ENCODE data around the gene ASIC1. TPM values are rescaled to one million over a fixed set of nuclear protein-coding genes. Genes with fewer than 3 reads are reported as not detected.

The ASIC1 gene
- total and polyA plus RNA-seq, 8 donors: 0.14 to 1.0 (median 0.57) TPM

- no peaks in the 10 kb centered on the region for H3K27me3 ChIP-seq
- DNase-seq (no peak), FAIRE-seq (no peak), ATAC-seq (peak in 2 of 4 donors; percentile 19 to 22)
- H3K4me3 ChIP-seq: no peak overlapping the region
- peaks cover 0 to 20% (median 15%) of the 10 kb centered on the region in 3 donors for H3K36me3 ChIP-seq
- no peak overlapping the region for H3K27ac ChIP-seq
- 76 to 77% methylated on average over 8 of the region's 8 CpGs for WGBS, 2 donors
- peaks cover 5 to 10% (median 6%) of the 10 kb centered on the region in 3 donors for H3K4me1 ChIP-seq
- TF ChIP-seq CTCF (IDR thresholded peaks at IDR 0.05): no peak
- intact Hi-C loops (cut with DNase I): no loop called here
- H3K9me3 ChIP-seq: no peaks in the 10 kb centered on the region
Observed at GRCh38 chr12:50102646-50103309, 45.4 kb downstream of the ASIC1 start.

GRCh38 chr12:50103351-50103750 is 46.0 kb downstream of the ASIC1 start:
- H3K4me1 ChIP-seq: peaks cover 5 to 10% (median 6%) of the 10 kb centered on the region in 3 donors
- H3K4me3 ChIP-seq: no peak overlapping the region
- H3K27me3 ChIP-seq: no peaks in the 10 kb centered on the region
- H3K27ac ChIP-seq: peak overlapping the region in 2 of 4 donors; percentile 23 to 24
- H3K36me3 ChIP-seq: peaks cover 0 to 15% (median 10%) of the 10 kb centered on the region in 3 donors
- no peak for TF ChIP-seq CTCF (IDR thresholded peaks at IDR 0.05)
- no peaks in the 10 kb centered on the region for H3K9me3 ChIP-seq
- DNase-seq: no peak
- peak in 1 of 4 donors; percentile 2 for ATAC-seq
- FAIRE-seq: no peak
- intact Hi-C loops (cut with DNase I): no loop called here
- 83 to 92% methylated on average over 2 of the region's 2 CpGs for WGBS, 2 donors

DNA sequence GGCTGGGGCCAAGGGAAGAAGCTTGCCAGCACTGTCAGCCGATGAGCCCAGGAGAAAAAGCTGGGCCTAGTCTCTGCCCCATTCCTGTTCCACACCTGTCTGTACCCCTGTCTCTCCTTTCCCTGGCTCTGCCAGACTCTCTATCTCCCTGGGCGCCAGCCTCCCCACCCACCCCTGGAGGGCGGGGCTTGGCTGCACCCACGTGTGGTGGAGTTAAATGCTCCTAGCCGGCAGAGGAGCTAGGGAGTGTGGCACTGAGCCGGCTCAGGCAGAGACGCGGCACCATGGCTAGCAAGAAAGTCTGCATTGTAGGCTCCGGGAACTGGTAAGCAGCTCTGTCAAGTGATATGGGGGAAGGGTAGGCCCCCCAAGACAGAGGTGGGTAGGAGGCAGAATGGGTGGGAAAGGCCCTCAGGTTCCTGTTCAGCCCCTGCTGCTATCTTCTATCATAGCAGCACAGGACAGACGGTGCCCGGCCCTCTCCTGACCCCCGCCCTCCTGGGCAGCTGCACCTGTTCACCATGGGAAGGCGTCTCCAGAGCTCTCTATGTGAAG is 46.4 kb downstream of the ASIC1 start, which contains the start of gene GPD1:
Gene GPD1 (plus strand): TSS at position 242 of the 555 bp plus-strand sequence. CDS start 43 bp downstream, at position 285.
- intact Hi-C loops (cut with DNase I): no loop called here
- DNase-seq: peak; percentile 81 to 93 (median 86)
- no peak for TF ChIP-seq CTCF (IDR thresholded peaks at IDR 0.05)
- Histone ChIP-seq H3K36me3 (peaks cover 0 to 10% (median 5%) of the 10 kb centered on the region in 3 donors), H3K27ac (peak within 1 kb of the TSS in 2 of 4 donors; percentile 23 to 24), H3K27me3 (no peaks in the 10 kb centered on the region), H3K4me1 (peaks cover 5 to 10% (median 6%) of the 10 kb centered on the region in 3 donors), H3K9me3 (no peaks in the 10 kb centered on the region), H3K4me3 (peak within 1 kb of the TSS in 2 of 4 donors; percentile 11 to 20)
- FAIRE-seq: no peak
- ATAC-seq: peak; percentile 95 to 99 (median 96)
- WGBS, 2 donors: 5 to 8% methylated on average over 13 of the region's 13 CpGs

DNA sequence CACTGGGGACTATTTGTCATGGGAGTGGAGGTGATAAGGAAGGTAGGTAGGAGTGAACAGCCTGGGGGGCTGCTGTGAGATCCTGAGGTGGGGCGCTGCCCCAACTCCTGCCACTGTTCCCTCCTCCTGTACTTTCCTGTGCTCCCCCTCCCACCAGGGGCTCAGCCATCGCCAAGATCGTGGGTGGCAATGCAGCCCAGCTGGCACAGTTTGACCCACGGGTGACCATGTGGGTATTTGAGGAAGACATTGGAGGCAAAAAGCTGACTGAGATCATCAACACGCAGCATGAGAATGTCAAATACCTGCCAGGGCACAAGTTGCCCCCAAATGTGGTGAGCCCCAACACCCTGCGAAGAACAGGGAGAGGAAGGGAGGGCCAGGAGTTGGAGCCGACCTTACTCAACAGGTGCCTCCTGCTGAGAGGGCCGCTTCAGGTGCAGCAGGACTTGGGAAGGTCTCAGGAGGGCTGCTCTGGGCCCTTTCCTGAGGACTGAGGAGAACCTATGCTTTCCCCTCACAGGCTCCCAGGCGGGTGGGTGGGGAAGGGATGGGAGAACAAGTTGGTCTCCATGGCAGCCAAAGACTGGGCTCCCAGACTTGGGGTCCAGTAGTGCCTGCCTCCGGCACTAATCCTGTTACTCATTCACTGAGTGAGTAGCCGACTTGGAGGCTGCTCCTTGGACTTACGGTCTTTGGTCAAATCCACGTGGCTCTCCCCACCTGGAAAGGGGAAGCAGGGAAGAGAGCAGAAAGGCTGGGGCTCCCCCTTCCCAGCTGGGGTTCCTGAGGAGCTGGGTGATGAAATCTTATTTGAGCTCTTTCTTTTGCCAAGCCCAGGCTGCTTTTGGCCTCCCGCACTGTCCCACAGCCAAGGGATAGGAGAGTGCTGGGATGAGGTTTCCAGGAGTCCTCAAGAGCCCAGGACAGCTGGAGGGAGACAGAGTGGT is 47.3 kb downstream of the ASIC1 start:
- FAIRE-seq (no peak), ATAC-seq (no peak), DNase-seq (no peak)
- H3K27ac ChIP-seq: no peak overlapping the region
- intact Hi-C loops (cut with DNase I): no loop called here
- no peak overlapping the region for H3K4me3 ChIP-seq
- 77 to 78% methylated on average over 14 of the region's 14 CpGs for WGBS, 2 donors
- H3K4me1 ChIP-seq: peaks cover 6 to 10% (median 7%) of the 10 kb centered on the region in 3 donors
- H3K27me3 ChIP-seq: no peaks in the 10 kb centered on the region
- no peaks in the 10 kb centered on the region for H3K9me3 ChIP-seq
- TF ChIP-seq CTCF (IDR thresholded peaks at IDR 0.05): no peak
- peaks cover 0 to 1% (median 0%) of the 10 kb centered on the region in 3 donors for H3K36me3 ChIP-seq

All from pancreas (tissue), 10 donors.